Lung (tissue), 12 donors: ENCODE results near the gene VASP. TPM values are rescaled to one million over a fixed set of nuclear protein-coding genes. Genes with fewer than 3 reads are reported as not detected.

Experiments
- ATAC-seq: fragments of 200-7000 bp; cut with Tn5 transposase; one replicate; pipeline ENCODE4 v1.9.1; 2020; ENCODE audit warnings: moderate number of reproducible peaks; ENCODE audit not compliant: insufficient read depth, low FRiP score
- DNase-seq, 3 donors: peaks; one replicate each; pipeline ENCODE4 v3.0.0-alpha.2; 2013 to 2017
- H3K27ac ChIP-seq, 2 donors: one replicate each; pipeline ENCODE4 v1.5.1; 2013; ENCODE audit warnings: mild to moderate bottlenecking in 2 of 2, moderate library complexity in 2 of 2, control low read depth in 1 of 2, inconsistent platforms in 1 of 2, low read depth in 1 of 2, low read length in 1 of 2
- H3K27me3 ChIP-seq, 3 donors: one replicate each; pipeline ENCODE4 v1.5.1; 2013; ENCODE audit warnings: low read length in 2 of 3; ENCODE audit not compliant: control insufficient read depth in 3 of 3, insufficient read depth in 3 of 3
- H3K36me3 ChIP-seq, 4 donors: one replicate each; pipeline ENCODE4 v1.5.1; 2013; ENCODE audit warnings: low read length in 4 of 4, mild to moderate bottlenecking in 1 of 4, moderate library complexity in 1 of 4; ENCODE audit not compliant: control insufficient read depth in 4 of 4, insufficient read depth in 4 of 4
- H3K4me1 ChIP-seq, 5 donors: one replicate each; pipeline ENCODE4 v1.5.1; 2013; ENCODE audit warnings: low read length in 5 of 5, mild to moderate bottlenecking in 2 of 5, moderate library complexity in 1 of 5; ENCODE audit not compliant: control insufficient read depth in 5 of 5, insufficient read depth in 5 of 5
- H3K4me3 ChIP-seq: one replicate; pipeline ENCODE4 v1.5.1; 2013; ENCODE audit warnings: mild to moderate bottlenecking, control low read depth, moderate library complexity
- H3K9ac ChIP-seq, 2 donors: one replicate each; pipeline ENCODE4 v1.5.1; 2013; ENCODE audit warnings: low read length in 2 of 2, control low read depth in 1 of 2; ENCODE audit not compliant: insufficient read depth in 1 of 2
- H3K9me3 ChIP-seq, 4 donors: one replicate each; pipeline ENCODE4 v1.5.1; 2013; ENCODE audit warnings: low read length in 3 of 4, mild to moderate bottlenecking in 1 of 4, moderate library complexity in 1 of 4; ENCODE audit not compliant: control insufficient read depth in 4 of 4, insufficient read depth in 3 of 4
- WGBS, 2 donors: extraction: QIAGEN DNeasy Blood & Tissue Kit; methylation state at CpG; one replicate each; pipeline ENCODE4 v1.1.7; 2013; 5-methylcytosine and 5-hydroxymethylcytosine counted together
- polyA plus RNA-seq, 2 donors: library from polyadenylated mRNA; stranded (reverse); fragments of 200-250 nt; gene quantifications; one replicate each; pipeline ENCODE4 v1.2.1, GENCODE V29; 2013
- total RNA-seq, 2 donors: library from RNA; depleted of rRNA in 1 of 2; stranded (reverse); fragments of >200 nt in 1 of 2; gene quantifications; one replicate each; pipeline ENCODE4 v1.2.1, GENCODE V29; 2014 to 2021
- TF ChIP-seq, protein P1 (sequence below): IDR thresholded peaks from 2 replicates; pipeline ENCODE4 v1.5.1; 2012; ENCODE audit warnings: mild to moderate bottlenecking; ENCODE audit errors: control extremely low read depth, extremely low read depth
- donor health status: control.
- donor health status: control.
- donor health status: Bipolar disorder and iron deficiency.
- donor health status: healthy.
- donor health status: DM: yes; HTN: yes; CAD: no.

VASP gene
- total and polyA plus RNA-seq, 4 donors: 49.1 to 237 (median 170) TPM

DNA sequence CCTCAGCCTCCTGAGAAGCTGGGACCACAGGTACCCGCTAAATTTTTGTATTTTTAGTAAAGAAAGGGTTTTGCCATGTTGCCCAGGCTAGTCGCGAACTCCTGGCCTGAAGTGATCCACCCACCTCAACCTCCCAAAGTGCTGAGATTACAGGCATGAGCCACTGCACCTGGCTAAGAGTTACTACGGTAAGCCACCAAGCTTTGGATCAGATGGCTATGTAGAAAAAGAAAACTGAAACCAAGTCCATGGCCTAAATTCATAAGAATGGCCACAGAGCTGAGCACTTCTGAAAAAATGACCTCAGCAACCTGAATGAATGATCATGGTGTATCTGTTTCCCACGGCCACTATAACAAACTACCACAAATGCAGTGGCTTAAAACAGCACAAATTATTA is 67.9 kb downstream of the VASP start:
- Histone ChIP-seq H3K4me1 (peaks cover 0 to 7% (median 3%) of the 10 kb centered on the region in 5 donors), H3K27me3 (no peaks in the 10 kb centered on the region), H3K9me3 (no peaks in the 10 kb centered on the region), H3K27ac (peak overlapping the region in 1 of 2 donors; percentile 66), H3K4me3 (no peak overlapping the region), H3K36me3 (peaks cover 0 to 3% (median 0%) of the 10 kb centered on the region in 4 donors), H3K9ac (no peak overlapping the region)
- DNase-seq: no peak
- no peak for ATAC-seq
- WGBS, 2 donors: 94 to 95% methylated on average over 5 of the region's 5 CpGs
- TF ChIP-seq, protein P1, sequence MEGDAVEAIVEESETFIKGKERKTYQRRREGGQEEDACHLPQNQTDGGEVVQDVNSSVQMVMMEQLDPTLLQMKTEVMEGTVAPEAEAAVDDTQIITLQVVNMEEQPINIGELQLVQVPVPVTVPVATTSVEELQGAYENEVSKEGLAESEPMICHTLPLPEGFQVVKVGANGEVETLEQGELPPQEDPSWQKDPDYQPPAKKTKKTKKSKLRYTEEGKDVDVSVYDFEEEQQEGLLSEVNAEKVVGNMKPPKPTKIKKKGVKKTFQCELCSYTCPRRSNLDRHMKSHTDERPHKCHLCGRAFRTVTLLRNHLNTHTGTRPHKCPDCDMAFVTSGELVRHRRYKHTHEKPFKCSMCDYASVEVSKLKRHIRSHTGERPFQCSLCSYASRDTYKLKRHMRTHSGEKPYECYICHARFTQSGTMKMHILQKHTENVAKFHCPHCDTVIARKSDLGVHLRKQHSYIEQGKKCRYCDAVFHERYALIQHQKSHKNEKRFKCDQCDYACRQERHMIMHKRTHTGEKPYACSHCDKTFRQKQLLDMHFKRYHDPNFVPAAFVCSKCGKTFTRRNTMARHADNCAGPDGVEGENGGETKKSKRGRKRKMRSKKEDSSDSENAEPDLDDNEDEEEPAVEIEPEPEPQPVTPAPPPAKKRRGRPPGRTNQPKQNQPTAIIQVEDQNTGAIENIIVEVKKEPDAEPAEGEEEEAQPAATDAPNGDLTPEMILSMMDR: no peak

Other genes starting within 250 kb of the VASP start
- 1 to 10 TPM in 1 of 2 donors, not detected in 1; 1.4 TPM for gene CKM, start 184.6 kb upstream of the VASP start, total RNA-seq
- under 1 TPM; 0.06 to 0.97 TPM for gene CKM, start 184.6 kb upstream of the VASP start, polyA plus RNA-seq
- 1 to 10 TPM; 1.1 to 1.6 TPM for gene KLC3, start 166.7 kb upstream of the VASP start, total RNA-seq
- gene KLC3, start 166.7 kb upstream of the VASP start, polyA plus RNA-seq: 1 to 10 TPM in 1 of 2 donors, under 1 TPM in 1; 0.80 to 2.2 TPM
- gene ERCC2, start 136.9 kb upstream of the VASP start, total RNA-seq: 10 to 100 TPM; 17.8 to 19.9 TPM
- gene ERCC2, start 136.9 kb upstream of the VASP start, polyA plus RNA-seq: 10 to 100 TPM; 11.9 to 14.9 TPM
- gene PPP1R13L, start 102.4 kb upstream of the VASP start, total RNA-seq: 10 to 100 TPM; 14.0 to 37.3 TPM
- gene PPP1R13L, start 102.4 kb upstream of the VASP start, polyA plus RNA-seq: 10 to 100 TPM; 32.0 to 34.0 TPM
- 1 to 10 TPM; 3.6 to 8.3 TPM for gene POLR1G, start 100.8 kb upstream of the VASP start, total RNA-seq
- gene POLR1G, start 100.8 kb upstream of the VASP start, polyA plus RNA-seq: 1 to 10 TPM; 5.2 to 6.6 TPM
- gene ERCC1, start 83.6 kb upstream of the VASP start, total RNA-seq: 10 to 100 TPM; 72.4 to 82.3 TPM
- 10 to 100 TPM; 53.2 to 54.0 TPM for gene ERCC1, start 83.6 kb upstream of the VASP start, polyA plus RNA-seq
- gene FOSB, start 39.5 kb upstream of the VASP start, total RNA-seq: 10 to 100 TPM in 1 of 2 donors, 1 to 10 TPM in 1; 9.9 to 24.2 TPM
- gene FOSB, start 39.5 kb upstream of the VASP start, polyA plus RNA-seq: 10 to 100 TPM in 1 of 2 donors, 1 to 10 TPM in 1; 7.9 to 22.8 TPM
- 10 to 100 TPM in 1 of 2 donors, 1 to 10 TPM in 1; 5.4 to 10.9 TPM for gene RTN2, start 10.4 kb upstream of the VASP start, total RNA-seq
- gene RTN2, start 10.4 kb upstream of the VASP start, polyA plus RNA-seq: 10 to 100 TPM in 1 of 2 donors, 1 to 10 TPM in 1; 8.3 to 10.3 TPM
- 1 to 10 TPM in 1 of 2 donors, under 1 TPM in 1; 0.37 to 2.3 TPM for gene PPM1N, start 9.0 kb upstream of the VASP start, total RNA-seq
- gene PPM1N, start 9.0 kb upstream of the VASP start, polyA plus RNA-seq: 1 to 10 TPM; 1.0 to 8.1 TPM
- gene OPA3, start 77.3 kb downstream of the VASP start, total RNA-seq: 10 to 100 TPM in 1 of 2 donors, 1 to 10 TPM in 1; 3.5 to 13.6 TPM
- gene OPA3, start 77.3 kb downstream of the VASP start, polyA plus RNA-seq: 1 to 10 TPM; 5.5 to 9.9 TPM
- 10 to 100 TPM in 1 of 2 donors, 1 to 10 TPM in 1; 1.3 to 11.0 TPM for gene GPR4, start 94.7 kb downstream of the VASP start, total RNA-seq
- 10 to 100 TPM; 12.6 to 12.8 TPM for gene GPR4, start 94.7 kb downstream of the VASP start, polyA plus RNA-seq
- 10 to 100 TPM; 31.9 to 74.5 TPM for gene EML2, start 131.9 kb downstream of the VASP start, total RNA-seq
- gene EML2, start 131.9 kb downstream of the VASP start, polyA plus RNA-seq: 10 to 100 TPM; 32.5 to 47.7 TPM
- 10 to 100 TPM in 1 of 2 donors, 1 to 10 TPM in 1; 4.7 to 14.9 TPM for gene GIPR, start 160.7 kb downstream of the VASP start, total RNA-seq
- gene GIPR, start 160.7 kb downstream of the VASP start, polyA plus RNA-seq: 1 to 10 TPM; 2.2 to 6.4 TPM
- 100 to 1,000 TPM; 151 to 319 TPM for gene SNRPD2, start 184.5 kb downstream of the VASP start, total RNA-seq
- 100 to 1,000 TPM; 354 to 410 TPM for gene SNRPD2, start 184.5 kb downstream of the VASP start, polyA plus RNA-seq
- gene QPCTL, start 185.2 kb downstream of the VASP start, total RNA-seq: 10 to 100 TPM in 1 of 2 donors, 1 to 10 TPM in 1; 6.3 to 12.2 TPM
- 10 to 100 TPM in 1 of 2 donors, 1 to 10 TPM in 1; 6.7 to 13.3 TPM for gene QPCTL, start 185.2 kb downstream of the VASP start, polyA plus RNA-seq
- 10 to 100 TPM; 11.2 to 19.0 TPM for gene FBXO46, start 223.4 kb downstream of the VASP start, total RNA-seq
- gene FBXO46, start 223.4 kb downstream of the VASP start, polyA plus RNA-seq: 1 to 10 TPM; 7.6 to 8.3 TPM
- gene MEIOSIN, start 226.0 kb downstream of the VASP start, total RNA-seq: not detected
- not detected for gene MEIOSIN, start 226.0 kb downstream of the VASP start, polyA plus RNA-seq